H9 (cell line): ENCODE results near the gene C10orf105. TPM values are rescaled to one million over a fixed set of nuclear protein-coding genes. Genes with fewer than 3 reads are reported as not detected.

Experiments
- DNase-seq: peaks from one replicate; pipeline ENCODE4 v3.0.0-alpha.2; 2017
- H2AFZ ChIP-seq: one replicate; pipeline ENCODE4 v1.6.1; 2013; ENCODE audit warnings: mild to moderate bottlenecking, low read length, control low read depth, moderate library complexity
- H2AK5ac ChIP-seq: 2 replicates; pipeline ENCODE4 v1.6.1; 2013; ENCODE audit warnings: low read length, control low read depth, mixed read lengths; ENCODE audit not compliant: insufficient read length
- H2BK120ac ChIP-seq: one replicate; pipeline ENCODE4 v1.6.1; 2013; ENCODE audit warnings: low read depth, mild to moderate bottlenecking, low read length, control low read depth, inconsistent platforms; ENCODE audit not compliant: poor library complexity, severe bottlenecking
- H2BK12ac ChIP-seq: 2 replicates; pipeline ENCODE4 v1.6.1; 2013; ENCODE audit warnings: low read length, control low read depth, mixed read lengths, low read depth; ENCODE audit not compliant: insufficient read length
- H2BK15ac ChIP-seq: 2 replicates; pipeline ENCODE4 v1.6.1; 2013; ENCODE audit warnings: low read depth, low read length, control low read depth
- H2BK20ac ChIP-seq: one replicate; pipeline ENCODE4 v1.6.1; 2013; ENCODE audit warnings: low read depth, mild to moderate bottlenecking, low read length, control low read depth, inconsistent platforms; ENCODE audit not compliant: poor library complexity, severe bottlenecking
- H2BK5ac ChIP-seq: 2 replicates; pipeline ENCODE4 v1.6.1; 2013; ENCODE audit warnings: low read length, control low read depth, mixed read lengths; ENCODE audit not compliant: insufficient read length
- H3K14ac ChIP-seq: 2 replicates; pipeline ENCODE4 v1.6.1; 2013; ENCODE audit warnings: low read length, control low read depth; ENCODE audit not compliant: insufficient read depth
- H3K18ac ChIP-seq: 2 replicates; pipeline ENCODE4 v1.6.1; 2013; ENCODE audit warnings: low read depth, mild to moderate bottlenecking, mixed read lengths, low read length, control low read depth; ENCODE audit not compliant: insufficient read length
- H3K23ac ChIP-seq: 2 replicates; pipeline ENCODE4 v1.6.1; 2013; ENCODE audit warnings: low read length, control low read depth, mixed read lengths, low read depth; ENCODE audit not compliant: insufficient read length
- H3K23me2 ChIP-seq: 2 replicates; pipeline ENCODE4 v1.6.1; 2013; ENCODE audit warnings: low read depth, mild to moderate bottlenecking, mixed read lengths, low read length, control low read depth; ENCODE audit not compliant: insufficient read length, poor library complexity, severe bottlenecking
- H3K27ac ChIP-seq: 2 replicates; pipeline ENCODE4 v1.5.1; 2013; ENCODE audit warnings: low read length, control low read depth, mixed read lengths, low read depth; ENCODE audit not compliant: insufficient read length
- H3K27me3 ChIP-seq: 2 replicates; pipeline ENCODE4 v1.6.1; 2013; ENCODE audit warnings: low read length, control low read depth, inconsistent platforms; ENCODE audit not compliant: insufficient read depth
- H3K4ac ChIP-seq: 2 replicates; pipeline ENCODE4 v1.6.1; 2013; ENCODE audit warnings: low read depth, mild to moderate bottlenecking, control low read depth, inconsistent platforms, low read length, moderate library complexity
- H3K4me1 ChIP-seq: 2 replicates; pipeline ENCODE4 v1.6.1; 2013; ENCODE audit warnings: low read length, control low read depth, inconsistent platforms; ENCODE audit not compliant: insufficient read depth
- H3K4me2 ChIP-seq: 2 replicates; pipeline ENCODE4 v1.6.1; 2013; ENCODE audit warnings: low read length, control low read depth, mixed read lengths; ENCODE audit not compliant: insufficient read length, insufficient read depth
- H3K56ac ChIP-seq: 2 replicates; pipeline ENCODE4 v1.6.1; 2013; ENCODE audit warnings: low read depth, mild to moderate bottlenecking, mixed read lengths, low read length, control low read depth; ENCODE audit not compliant: insufficient read length
- H3K79me1 ChIP-seq: 2 replicates; pipeline ENCODE4 v1.6.1; 2013; ENCODE audit warnings: low read depth, mild to moderate bottlenecking, moderate library complexity, low read length, control low read depth, inconsistent platforms; ENCODE audit not compliant: insufficient read depth, poor library complexity, severe bottlenecking
- H3K79me2 ChIP-seq: 2 replicates; pipeline ENCODE4 v1.6.1; 2013; ENCODE audit warnings: low read length, control low read depth, inconsistent platforms; ENCODE audit not compliant: insufficient read depth
- H3K9ac ChIP-seq: 2 replicates; pipeline ENCODE4 v1.6.1; 2013; ENCODE audit warnings: low read length, control low read depth, mixed read lengths; ENCODE audit not compliant: insufficient read length; ENCODE audit errors: extremely low read depth
- H3K9me3 ChIP-seq: one replicate; pipeline ENCODE4 v1.6.1; 2013; ENCODE audit warnings: low read depth, low read length, inconsistent platforms; ENCODE audit not compliant: control insufficient read depth
- H3T11ph ChIP-seq: one replicate; pipeline ENCODE4 v1.6.1; 2013; ENCODE audit warnings: mild to moderate bottlenecking, low read length, control low read depth, inconsistent platforms
- H4K20me1 ChIP-seq: one replicate; pipeline ENCODE4 v1.6.1; 2013; ENCODE audit not compliant: control insufficient read depth, insufficient read length, insufficient read depth
- H4K5ac ChIP-seq: 2 replicates; pipeline ENCODE4 v1.6.1; 2013; ENCODE audit warnings: low read depth, mild to moderate bottlenecking, mixed read lengths, low read length, control low read depth; ENCODE audit not compliant: insufficient read length
- H4K8ac ChIP-seq: replicated peaks from 2 replicates; pipeline ENCODE4 v1.6.1; 2013; ENCODE audit warnings: low read length, control low read depth, mixed read lengths, low read depth; ENCODE audit not compliant: insufficient read length
- H4K91ac ChIP-seq: 2 replicates; pipeline ENCODE4 v1.6.1; 2013; ENCODE audit warnings: low read depth, mild to moderate bottlenecking, moderate library complexity, mixed read lengths, low read length, control low read depth; ENCODE audit not compliant: insufficient read length
- H3K27ac Mint-ChIP-seq, 3 experiments: 2 replicates in 2 of 3; 3 replicates in 1 of 3; pipeline ENCODE4 v1.8.0; 2020 to 2021; ENCODE audit warnings: mixed read lengths in 3 of 3, mild to moderate bottlenecking in 1 of 3, moderate library complexity in 1 of 3
- H3K27me3 Mint-ChIP-seq: 2 replicates; pipeline ENCODE4 v1.8.0; 2021; ENCODE audit warnings: low read depth, mild to moderate bottlenecking, moderate library complexity, mixed read lengths
- H3K36me3 Mint-ChIP-seq, 3 experiments: 2 replicates in 2 of 3; 3 replicates in 1 of 3; pipeline ENCODE4 v1.8.0; 2020 to 2021; ENCODE audit warnings: low read depth in 3 of 3, mixed read lengths in 3 of 3; ENCODE audit not compliant: insufficient read depth in 1 of 3
- H3K4me1 Mint-ChIP-seq, 2 experiments: 2 replicates each; pipeline ENCODE4 v1.8.0; 2020; ENCODE audit warnings: mixed read lengths in 2 of 2
- H3K4me3 Mint-ChIP-seq, 2 experiments: 2 replicates in 1 of 2; 3 replicates in 1 of 2; pipeline ENCODE4 v1.8.0; 2020 to 2021; ENCODE audit warnings: mild to moderate bottlenecking in 2 of 2, mixed read lengths in 2 of 2, moderate library complexity in 1 of 2
- H3K9me3 Mint-ChIP-seq, 2 experiments: 2 replicates in 1 of 2; 3 replicates in 1 of 2; pipeline ENCODE4 v1.8.0; 2020; ENCODE audit warnings: mild to moderate bottlenecking in 2 of 2, mixed read lengths in 2 of 2, moderate library complexity in 1 of 2
- WGBS: extraction: QIAGEN DNeasy Blood & Tissue Kit; methylation state at CpG from one replicate; pipeline ENCODE4 v1.1.7; 2013; ENCODE audit warnings: missing lambda C conversion rate, low lambda C conversion rate, mixed read lengths; ENCODE audit not compliant: insufficient read length; ENCODE audit errors: extremely low coverage; 5-methylcytosine and 5-hydroxymethylcytosine counted together
- long read RNA-seq: library from polyadenylated mRNA; unstranded; transcript quantifications from one replicate; pipeline ENCODE4 v2.0.0, GENCODE V29; 2020
- total RNA-seq: library from RNA; stranded (reverse); gene quantifications from 2 replicates; pipeline ENCODE4 v1.2.1, GENCODE V29; 2021
- TF ChIP-seq, protein P1 (sequence below): fragments of 200-600 bp; sonication (generic); conservative IDR thresholded peaks from 3 replicates; pipeline ENCODE4 v1.8.0; 2021; ENCODE audit warnings: antibody characterized with exemption, mild to moderate bottlenecking

The C10orf105 gene, protein sequence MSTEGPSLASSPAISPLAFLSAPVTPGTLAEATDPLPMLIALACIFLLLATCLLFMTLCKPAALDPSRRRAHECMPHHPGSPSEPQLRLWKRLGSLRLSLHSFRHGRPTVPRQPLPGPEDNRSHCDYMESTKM
- total RNA-seq: 0.24 and 0.26 TPM in 2 replicates
- long read RNA-seq: 0 reads

DNA sequence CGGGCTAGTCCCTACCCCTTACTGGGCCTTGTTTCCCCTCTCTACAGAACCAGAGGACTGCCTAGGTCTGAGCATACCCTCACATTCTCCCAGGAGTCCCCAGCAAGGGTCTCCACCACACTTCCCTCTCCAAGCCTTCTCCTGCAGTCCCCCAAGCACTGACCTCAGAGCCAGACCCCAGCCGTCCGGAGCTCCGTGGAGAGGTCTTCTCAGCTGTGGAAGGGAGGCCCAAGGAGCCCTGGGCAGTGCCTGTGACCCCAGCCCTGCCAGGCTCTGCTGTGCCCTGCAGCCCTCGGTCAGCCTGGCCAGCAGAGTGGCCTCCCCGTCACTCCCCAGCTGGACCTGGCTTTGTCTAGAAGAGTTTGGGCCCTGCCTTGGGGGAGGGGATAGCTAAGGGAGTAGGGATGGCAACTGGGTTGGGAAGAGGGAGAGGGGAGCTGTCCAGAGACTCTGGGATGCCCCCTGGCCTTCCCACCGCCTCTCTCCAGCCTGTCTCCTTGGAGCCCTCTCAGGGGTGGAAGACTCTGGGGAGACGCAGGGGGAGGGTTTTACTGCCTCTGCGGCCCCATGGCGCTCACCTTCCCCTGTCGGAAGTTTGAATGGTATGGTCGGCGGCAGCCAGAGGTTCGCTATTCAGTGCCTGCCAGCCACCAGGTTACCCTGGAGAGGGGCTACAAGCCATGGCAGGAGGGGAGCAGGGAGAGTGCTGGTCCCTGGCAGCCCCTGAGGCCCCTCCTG lies at the start of gene C10orf105:
Gene C10orf105, minus strand, starts transcription at position 315 of the 738 bp plus-strand sequence. CDS start 3,441 bp downstream, outside the sequence.
- Histone ChIP-seq H3K18ac (peak within 1 kb of the TSS; percentile 11), H4K8ac (no peak within 1 kb of the TSS), H3K23me2 (no peaks in the 10 kb centered on the region), H3K9me3 (no peaks in the 10 kb centered on the region), H4K20me1 (no peaks in the 10 kb centered on the region), H3K23ac (no peak within 1 kb of the TSS), H2BK15ac (no peak within 1 kb of the TSS), H3K79me1 (no peaks in the 10 kb centered on the region), H3T11ph (no peak within 1 kb of the TSS), H3K4me1 (no peaks in the 10 kb centered on the region), H2BK5ac (no peak within 1 kb of the TSS), H2BK12ac (peak within 1 kb of the TSS; percentile 15), H4K91ac (no peak within 1 kb of the TSS), H3K9ac (no peak within 1 kb of the TSS), H3K79me2 (no peaks in the 10 kb centered on the region), H3K27me3 (no peaks in the 10 kb centered on the region; the same call in 1 of the 2 replicates), H3K27ac (no peak within 1 kb of the TSS), H3K4me2 (no peak within 1 kb of the TSS), H3K56ac (no peak within 1 kb of the TSS), H3K4ac (no peak within 1 kb of the TSS; the same call in 1 of the 2 replicates), H2AFZ (no peak within 1 kb of the TSS), H2BK120ac (no peak within 1 kb of the TSS), H4K5ac (no peak within 1 kb of the TSS), H2AK5ac (no peak within 1 kb of the TSS), H3K14ac (peak within 1 kb of the TSS; percentile 74), H2BK20ac (no peak within 1 kb of the TSS)
- Mint-ChIP-seq H3K4me3 (peak within 1 kb of the TSS in 1 of 2 experiments; percentile 61; a peak in 3 of 5 replicates), H3K36me3 (no peaks in the 10 kb centered on the region; a peak in 1 of 7 replicates), H3K4me1 (peaks cover 5 to 18% of the 10 kb centered on the region in 2 experiments; a peak in 3 of 4 replicates), H3K27ac (peak within 1 kb of the TSS in 1 of 3 experiments; percentile 89; a peak in 1 of 7 replicates), H3K9me3 (no peaks in the 10 kb centered on the region), H3K27me3 (peaks cover 22% of the 10 kb centered on the region)
- TF ChIP-seq, protein P1, sequence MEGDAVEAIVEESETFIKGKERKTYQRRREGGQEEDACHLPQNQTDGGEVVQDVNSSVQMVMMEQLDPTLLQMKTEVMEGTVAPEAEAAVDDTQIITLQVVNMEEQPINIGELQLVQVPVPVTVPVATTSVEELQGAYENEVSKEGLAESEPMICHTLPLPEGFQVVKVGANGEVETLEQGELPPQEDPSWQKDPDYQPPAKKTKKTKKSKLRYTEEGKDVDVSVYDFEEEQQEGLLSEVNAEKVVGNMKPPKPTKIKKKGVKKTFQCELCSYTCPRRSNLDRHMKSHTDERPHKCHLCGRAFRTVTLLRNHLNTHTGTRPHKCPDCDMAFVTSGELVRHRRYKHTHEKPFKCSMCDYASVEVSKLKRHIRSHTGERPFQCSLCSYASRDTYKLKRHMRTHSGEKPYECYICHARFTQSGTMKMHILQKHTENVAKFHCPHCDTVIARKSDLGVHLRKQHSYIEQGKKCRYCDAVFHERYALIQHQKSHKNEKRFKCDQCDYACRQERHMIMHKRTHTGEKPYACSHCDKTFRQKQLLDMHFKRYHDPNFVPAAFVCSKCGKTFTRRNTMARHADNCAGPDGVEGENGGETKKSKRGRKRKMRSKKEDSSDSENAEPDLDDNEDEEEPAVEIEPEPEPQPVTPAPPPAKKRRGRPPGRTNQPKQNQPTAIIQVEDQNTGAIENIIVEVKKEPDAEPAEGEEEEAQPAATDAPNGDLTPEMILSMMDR: no peak
- no CpG with 5 or more reads among the region's 14 CpGs for WGBS
- peak; percentile 70 for DNase-seq
